Measurements from ENCODE around the gene DPCD.
"Not testable (repeated sequence)": the region's sequence is repeated elsewhere in the genome, so short reads cannot be mapped to it uniquely, and the experiment has no call there.

DPCD gene

DNA sequence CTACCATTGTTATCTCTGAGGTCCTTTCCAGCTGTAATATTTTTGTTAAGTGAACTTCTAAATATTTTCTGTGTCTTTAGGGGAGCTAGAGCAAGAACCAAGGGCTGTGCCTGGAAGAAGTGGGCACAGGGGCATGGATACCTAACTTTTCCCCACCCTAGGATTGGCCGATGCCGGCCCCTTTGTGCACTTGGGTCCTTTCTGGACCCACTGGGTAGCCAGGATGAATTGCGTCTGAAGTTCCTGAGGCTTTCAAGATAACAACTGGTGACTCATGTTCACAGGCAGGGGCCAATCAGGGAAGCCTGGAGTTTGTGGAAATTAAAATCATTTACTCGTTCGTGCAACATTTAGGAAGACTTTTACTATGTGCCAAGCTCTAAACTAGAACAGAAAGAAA lies 758 bp downstream of the DPCD start:
- peak; percentile 52 for DNase-seq

DNA sequence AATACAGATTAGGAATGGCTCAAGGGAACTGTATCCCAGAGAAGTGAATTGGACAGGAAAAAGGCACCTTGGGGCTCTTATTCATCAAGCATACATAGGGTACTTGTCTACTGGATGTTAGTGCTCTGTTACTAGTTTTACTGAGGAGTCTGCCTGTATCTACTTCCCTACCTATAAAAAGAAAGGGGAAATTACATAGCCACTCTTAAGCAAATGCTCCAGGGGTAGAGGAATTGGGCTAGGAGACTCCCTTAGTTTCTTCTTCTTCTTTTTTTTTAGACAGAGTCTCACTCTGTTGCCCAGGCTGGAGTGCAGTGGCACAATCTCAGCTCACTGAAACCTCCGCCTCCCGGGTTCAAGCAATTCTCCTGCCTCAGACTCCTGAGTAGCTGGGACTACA lies 5.2 kb downstream of the DPCD start:
- not testable (repeated sequence) for DNase-seq

DNA sequence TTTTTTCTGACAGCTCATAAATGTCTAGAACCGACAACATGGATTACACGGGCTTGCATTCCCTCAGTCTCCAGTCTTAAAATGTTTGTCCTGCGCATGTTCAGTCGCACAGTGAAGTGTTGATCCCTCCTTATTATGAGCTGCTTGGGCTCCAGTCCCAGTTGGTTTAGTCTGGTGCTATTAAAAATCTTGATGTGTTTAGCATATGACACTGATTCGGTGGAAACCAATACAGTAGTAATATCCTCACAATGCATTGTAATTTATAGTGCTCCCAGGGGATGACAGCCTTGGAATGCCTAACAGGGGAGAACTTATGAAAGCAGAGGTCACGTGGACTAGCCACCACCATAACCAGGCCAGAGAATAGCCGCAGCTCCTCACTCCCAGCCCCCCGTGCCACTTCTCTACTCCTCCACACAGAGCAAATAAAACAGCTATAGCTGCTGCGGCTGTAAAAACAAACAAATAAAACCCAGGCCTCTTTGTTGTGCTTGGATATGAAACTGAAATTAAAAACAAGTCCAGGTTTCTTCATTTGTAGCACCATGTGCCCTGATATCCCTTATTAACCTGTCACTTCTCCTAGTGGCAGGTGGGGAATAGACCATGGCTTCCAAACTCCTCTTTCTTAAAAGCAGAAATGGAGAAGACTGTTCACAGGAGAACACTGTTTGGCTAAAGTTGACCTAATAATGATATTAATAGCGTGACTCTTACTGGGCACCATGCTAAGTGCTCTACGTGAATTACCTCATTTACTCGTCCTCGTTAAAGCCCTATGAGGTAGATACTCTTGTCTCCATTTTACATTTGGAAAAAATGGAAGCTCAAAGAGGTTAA lies 7.7 kb downstream of the DPCD start:
- no peak for DNase-seq

DNA sequence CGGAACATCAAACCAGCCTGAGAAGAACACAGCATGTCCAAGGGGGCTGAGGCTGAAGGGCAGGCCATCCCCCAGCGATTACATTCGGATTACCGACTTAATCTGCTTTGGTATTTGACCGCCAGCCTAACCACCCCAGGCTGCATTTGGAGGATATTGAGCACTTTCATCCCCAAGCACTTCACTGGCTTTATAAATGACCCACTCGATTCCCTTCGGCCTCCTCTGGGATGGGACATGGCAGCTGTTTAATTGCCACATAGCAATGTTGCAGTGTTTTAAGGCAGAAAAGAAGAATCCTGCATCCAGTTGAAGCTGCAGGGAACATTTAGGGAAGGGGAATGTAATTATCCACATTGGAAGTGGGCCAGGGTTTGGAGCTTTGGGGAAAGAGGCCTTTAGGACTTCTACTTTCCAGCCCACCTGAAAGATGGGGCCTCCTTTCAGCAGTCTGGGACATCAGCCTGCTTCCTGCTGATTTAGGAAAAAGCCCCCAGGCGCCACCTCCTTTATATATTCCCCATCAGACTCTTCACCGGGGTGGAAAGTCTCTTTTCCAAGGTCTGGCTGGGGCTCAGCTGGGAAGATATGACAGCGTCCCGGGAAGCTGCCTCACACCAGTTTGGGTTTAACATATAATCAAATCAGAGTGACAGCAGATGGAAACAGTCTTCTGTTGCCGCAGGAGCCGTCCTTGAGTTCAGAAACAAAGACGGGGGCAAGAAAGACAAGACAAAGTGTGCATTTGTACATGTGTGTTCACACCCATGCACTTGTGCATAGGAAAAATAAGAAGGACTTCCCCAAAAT lies 9.2 kb downstream of the DPCD start:
- no peak for DNase-seq

DNA sequence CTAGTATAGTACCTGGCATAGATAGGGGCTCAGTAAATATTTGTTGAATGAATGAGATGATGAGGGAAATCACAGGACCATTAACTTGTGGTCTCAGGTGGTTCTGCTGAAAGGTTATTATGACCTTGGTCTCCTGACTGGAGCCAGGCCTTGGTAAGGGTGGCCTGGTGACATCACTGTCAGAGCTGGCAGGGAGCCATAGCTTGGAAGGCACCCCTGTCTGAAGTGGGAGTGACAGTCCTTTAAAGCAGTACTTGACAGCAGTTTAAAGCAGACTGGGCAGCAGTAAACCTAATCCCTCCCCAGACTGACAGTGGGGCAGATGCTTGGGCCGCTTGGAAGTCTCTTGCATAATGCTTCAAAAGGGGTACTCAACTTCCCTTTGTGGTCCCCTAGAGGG lies 13.4 kb downstream of the DPCD start:
- DNase-seq = no peak

DNA sequence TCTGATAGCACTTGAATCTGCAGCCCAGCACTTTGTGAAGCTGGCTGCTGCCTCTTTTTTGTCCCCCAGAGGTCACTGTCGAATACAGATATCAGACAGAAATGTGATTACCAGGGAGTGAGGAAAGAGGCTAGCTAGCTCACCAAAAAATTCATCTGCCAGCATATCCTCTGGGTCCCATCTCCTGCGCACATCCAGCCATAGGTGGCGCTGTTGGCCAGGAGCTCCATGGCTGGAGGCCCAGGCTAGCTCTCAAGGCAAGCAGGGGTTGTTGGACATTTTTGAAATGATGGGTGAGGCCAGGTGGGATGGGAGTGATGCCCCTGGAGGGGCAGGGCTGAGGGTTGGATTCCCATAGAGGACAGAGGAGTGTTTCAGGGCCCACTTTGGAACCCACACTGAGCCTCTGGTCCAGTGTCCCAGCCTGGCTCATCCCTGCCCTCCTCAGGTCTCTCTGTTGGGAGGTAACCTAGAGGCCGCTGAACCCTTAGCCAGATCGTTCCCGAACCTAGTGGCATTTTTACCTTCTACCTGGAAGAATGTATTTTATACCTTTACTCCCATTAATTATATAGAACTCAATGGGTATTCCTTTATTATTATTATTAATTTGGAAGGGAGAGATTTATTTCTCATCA lies 14.8 kb downstream of the DPCD start:
- DNase-seq = peak; percentile 79

DNA sequence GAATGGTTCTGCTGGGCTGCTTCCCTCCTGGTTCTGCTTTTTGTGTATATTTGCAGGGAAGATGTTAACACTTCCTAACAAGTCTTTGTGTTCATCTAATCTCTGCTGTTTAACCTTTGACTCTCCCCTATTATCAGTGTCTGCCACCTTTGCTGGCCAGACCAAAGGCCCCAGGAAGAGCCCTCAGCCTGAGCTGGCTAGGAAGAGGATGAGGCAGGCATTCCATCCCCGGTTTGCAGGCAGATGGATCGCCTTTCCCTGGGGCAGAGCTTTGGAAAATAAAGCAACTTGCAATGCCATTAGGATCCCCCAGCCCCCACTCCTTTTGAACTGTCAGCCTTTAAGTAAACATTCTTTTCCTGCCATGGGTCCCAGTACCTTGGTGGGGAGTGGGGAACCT lies 19.0 kb downstream of the DPCD start:
- DNase-seq = no peak

DNA sequence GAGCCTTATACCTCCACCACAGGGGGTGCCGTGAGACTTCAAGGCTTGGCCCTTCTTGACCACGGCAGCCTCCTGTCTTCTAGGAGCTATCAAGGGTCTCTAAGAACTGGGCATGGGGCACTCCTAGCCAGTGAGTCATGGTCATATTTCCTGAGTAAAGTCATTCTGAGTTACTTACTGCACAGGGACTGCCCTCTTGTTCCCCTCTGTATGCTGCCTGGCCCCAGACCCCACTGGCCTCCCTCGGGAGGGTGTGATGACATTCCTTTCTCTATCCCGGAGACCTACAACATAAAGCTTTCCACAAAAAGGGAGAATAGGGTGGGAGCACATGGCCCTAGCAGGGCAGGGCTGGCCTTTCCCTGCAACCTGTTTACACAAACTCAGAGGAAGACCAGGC lies 21.4 kb downstream of the DPCD start:
- DNase-seq = peak; percentile 67

DNA sequence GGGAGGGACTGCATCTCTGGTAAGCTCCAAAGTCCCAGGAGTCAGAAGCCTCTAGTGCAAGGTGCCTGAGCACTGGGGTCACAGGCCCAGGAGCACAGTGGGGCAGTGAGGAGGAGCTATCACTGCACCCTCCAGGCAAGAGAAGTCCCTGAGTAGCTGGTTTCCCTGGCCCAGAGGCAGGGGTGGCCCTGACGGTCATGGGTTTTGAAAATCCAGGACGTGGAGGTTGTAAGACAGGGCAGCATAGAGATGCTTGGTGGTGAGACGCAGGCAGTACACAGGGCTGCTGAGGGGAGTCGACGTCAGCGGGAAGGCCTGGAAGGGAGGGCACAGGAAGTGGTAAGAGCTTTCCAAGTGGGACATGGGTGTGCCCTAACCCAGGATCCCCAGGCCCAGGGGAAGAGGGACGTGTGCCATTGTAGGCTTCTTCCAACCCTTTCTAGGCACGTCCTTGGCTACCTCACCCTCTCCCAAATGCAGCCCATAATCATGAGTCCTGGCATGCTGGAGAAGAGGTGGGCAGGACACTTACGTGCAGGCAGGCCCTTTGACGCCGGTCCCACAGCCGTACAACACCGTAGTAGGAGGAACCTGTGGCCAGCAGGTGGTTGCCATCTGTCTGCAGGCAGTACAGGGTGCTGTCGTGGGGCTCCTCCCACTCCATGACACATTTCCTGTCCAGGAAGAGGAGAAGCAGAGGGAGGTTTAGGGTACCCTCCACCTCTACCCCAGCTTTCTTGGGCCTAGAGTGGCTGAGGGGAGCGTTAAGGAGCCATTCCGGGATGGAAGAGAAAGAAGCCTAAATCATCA lies 23.2 kb downstream of the DPCD start:
- DNase-seq = peak; percentile 57

DNA sequence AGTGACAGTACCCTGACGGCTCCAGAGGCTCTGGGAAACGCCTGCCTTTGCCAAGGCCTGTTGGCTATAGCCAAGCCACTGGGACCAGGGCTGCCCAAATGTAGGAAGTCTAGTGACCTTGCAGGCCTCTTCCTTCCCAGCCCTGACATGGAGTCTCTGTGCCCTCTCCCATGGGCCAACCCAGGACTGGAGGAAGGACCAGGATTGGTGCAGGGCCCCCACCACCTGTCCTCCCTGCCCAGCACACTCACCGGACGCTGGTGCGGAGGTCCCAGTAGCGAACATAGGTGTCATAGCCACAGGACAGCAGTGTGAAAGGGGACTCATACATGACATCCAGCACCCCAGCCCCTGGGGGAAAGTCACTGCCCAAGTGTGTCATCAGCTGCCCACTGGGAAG lies 24.0 kb downstream of the DPCD start:
- DNase-seq = no peak

DNA sequence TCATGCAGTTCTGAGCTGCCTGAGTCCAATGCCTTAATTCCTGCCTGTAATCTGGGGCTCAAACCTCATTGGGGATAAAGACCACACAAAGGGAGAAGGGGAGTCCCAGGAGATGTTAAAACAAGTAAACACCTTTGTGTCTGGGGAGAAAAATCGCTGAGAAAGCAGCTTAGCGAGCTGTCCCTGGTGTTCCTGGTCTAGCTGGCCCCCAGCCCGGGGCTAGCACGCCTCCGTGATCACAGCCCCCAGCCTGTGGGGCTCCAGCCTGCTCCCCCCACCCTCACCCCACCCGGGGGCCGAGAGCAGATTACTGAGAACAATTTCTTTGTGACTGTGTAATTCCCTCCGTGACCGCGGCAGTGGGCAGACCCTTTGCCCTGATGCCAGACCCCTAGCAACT lies 24.8 kb downstream of the DPCD start:
- DNase-seq = no peak

DNA sequence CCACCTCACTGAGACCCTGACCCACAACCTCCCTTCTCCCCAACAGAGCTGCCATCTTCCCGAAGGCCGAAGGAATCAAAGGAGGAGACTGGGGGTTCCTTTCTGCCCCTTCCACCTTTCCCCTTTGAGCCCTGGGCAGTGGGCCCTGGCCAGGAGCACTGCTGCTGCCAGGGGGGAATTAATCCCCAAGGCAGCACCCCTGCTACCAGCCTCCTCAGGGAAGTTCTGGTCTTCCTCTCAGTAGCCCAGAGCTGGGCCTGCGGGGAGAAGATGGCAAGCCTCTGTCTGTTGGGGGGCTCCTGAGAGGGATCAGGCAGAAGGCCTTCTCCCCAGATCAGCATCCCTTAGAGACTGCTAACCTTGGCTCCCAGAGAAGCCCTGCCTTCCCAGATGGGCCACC lies 25.5 kb downstream of the DPCD start:
- DNase-seq = no peak

DNA sequence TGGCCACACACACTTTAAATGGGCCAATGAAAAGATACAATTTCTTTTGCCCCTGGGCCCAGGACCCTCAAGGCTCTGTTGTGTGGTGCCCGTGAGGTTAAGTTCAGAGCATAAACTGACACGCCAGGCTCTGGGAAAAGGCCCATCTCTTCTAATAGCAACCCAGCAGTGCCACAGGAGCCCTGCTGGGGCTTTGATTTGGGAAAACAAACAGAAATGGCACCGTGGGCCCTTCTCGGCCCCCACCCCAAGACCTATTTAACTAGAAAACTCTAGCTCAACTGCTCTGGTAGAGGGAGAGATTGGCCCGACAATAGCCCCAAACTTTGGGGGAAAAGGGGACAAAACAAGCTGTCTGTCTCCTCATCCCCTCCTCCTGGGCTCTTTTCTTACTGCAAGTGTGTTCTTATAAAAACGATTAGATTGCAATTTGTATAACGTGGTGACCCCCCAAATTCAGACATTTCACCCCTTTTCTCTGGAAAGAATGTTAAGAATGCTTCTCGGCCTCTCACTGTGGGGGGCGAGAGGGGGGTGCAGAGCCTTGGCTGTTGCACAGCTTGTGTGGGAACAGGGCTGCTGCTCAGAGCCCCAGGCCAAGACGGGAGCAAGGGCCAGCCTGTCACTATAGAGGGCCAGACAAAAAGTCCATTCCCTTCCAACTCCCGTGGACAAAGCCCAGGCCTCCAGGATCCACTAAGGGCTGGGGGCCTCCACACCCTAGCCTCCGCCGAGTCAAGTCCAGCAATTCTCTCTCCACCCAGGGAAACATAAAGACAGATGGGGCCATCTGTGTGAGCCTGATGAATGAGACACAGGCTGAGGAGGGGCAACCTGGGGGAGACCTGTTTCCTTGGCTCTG lies 26.8 kb downstream of the DPCD start:
- DNase-seq = no peak

DNA sequence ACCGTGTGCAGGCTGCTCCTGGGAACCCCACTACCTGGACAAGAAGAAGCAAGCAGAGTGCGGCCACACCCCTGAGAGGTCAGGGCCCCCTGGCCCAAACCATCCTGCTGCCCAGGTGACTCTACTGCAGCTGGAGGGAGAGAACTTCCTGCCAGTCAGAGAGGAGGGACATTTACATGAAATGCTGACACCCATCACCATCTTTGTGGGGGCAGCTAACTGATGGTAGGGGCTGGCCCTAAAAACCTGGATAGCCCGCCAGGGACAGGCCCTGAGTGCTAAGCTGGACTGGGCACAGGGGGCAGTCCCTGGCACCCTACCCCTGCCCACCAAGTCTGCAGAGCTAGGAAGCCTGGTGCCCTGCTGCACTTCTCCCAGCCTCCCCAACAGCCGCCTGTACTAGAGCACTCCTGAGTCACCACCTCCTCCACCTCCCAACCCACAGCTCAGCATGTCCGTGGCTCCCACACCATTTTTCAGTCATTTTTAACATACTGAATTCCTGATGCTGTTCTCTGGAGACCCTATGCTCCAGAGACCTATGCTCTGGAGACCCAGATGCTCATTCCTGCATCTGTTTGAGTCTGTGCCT lies 27.5 kb downstream of the DPCD start:
- no peak for DNase-seq

DNA sequence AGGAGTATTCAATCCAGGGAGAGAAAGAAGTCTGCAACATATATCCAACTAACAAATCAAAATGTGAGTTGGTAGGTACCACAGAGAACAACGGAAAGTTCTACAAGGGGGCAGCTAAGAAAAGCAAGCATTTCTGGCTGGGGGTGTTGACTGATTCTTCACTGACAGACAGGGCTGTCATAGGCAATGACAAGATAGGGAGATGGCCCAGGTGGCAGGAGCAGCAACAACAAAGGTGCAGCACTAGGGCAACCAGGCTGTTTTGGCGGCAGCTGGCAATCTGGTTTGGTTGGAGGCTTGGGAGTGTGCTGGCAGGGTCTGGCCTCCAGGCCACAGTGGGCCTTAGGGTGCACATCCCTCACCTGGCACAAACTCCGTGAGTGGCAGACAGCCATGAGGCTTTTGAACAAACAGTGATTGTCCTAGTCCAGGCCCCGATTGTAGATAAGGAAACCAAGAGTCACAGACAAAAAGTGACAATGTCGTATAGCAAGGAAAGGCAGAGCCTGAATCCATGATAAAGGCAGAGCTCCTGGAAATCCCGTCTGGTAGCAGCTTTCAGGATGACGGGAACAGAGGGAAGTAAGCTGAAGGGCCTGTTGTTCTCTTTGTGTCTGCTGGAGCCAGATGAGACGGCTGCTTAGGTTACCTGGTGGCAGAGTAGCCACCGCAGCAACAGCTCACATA lies 28.4 kb downstream of the DPCD start:
- DNase-seq = no peak

DNA sequence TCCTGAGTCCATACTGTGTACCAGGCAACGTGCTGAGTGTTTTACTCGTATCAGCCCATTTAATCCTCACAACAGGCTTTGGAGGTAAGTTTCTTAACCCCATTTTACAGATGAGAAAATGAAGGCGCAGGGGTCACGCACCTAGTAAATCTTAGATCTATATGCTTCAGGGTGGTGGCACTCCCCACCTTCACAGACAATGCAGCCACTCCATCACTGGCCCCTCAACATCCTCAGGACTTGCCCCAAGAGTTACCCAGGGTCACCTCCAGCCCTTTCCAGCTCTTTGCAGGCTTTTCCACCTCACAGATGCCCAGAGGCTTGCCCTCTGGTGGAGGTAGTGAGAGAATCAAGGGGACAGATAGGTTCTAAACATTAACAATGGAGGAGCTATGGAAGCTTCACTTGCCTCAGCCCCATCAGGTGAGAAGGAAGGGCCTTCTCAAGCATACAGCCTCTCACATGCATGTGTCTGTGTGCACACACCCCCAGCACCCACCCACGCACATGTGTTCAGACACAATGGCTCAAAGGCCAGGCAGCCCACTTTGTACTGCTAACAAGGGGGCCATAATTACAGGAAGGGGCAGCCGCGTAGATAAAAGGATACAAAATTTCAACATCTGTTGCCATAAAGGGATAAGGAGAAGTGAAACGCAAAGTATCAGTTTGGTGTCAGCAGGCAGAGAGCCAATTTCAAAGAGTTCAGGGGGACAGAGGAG lies 29.1 kb downstream of the DPCD start:
- DNase-seq = no peak

DNA sequence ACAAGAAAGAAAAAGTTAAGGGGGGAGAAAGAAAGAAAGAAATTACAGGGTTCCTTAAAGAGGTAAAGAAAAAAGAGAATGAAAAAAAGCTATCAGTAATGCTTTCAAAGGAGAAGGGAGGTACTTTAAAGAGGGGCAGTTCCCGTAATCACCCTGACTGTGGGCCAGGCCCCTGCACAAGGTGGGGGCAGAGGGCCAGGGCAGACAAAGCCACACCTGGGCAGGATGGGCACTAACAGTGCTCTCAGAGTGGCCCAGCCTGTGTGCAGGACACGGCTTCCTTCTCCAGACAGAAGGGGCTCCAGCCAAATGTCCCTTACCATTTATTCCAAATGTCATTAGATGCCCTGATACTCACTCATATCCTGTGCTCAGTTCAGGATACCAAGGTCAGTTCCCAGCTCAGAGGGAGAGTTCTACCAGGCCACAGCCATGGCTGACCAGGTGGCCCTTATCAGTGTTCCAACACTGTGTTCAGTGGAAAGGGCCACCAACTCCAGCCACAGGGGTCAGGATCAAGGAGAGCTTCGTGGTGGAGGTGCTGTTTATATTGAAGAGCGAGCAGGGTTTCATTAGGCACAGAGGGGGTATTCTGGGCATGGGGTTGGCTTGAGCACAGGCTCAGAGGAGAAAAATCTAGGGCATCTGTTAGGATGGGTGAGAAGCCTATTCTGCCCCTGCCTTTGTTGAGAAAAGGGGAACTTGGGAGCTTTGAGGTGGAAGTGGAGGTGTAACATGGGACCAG lies 29.9 kb downstream of the DPCD start:
- no peak for DNase-seq

DNA sequence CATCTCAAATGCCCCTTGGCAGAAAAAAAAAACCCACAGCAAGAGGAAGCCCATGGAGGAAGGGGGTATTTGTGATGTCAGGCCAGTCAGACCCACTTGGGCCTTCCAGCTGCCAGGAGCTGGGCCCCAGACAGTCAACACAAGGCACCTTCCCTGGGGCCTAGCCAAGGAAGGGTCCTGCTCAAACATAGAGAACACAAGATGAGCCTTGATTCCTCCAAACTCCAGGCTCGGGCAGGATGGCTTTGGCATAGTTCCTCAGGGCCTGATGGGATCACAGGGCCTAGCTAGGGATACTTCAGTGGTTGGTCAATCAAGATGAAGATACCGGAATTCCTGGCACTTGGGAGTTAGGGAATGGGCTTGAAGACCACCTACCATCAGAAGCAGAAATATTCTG lies 30.8 kb downstream of the DPCD start:
- DNase-seq = no peak

DNA sequence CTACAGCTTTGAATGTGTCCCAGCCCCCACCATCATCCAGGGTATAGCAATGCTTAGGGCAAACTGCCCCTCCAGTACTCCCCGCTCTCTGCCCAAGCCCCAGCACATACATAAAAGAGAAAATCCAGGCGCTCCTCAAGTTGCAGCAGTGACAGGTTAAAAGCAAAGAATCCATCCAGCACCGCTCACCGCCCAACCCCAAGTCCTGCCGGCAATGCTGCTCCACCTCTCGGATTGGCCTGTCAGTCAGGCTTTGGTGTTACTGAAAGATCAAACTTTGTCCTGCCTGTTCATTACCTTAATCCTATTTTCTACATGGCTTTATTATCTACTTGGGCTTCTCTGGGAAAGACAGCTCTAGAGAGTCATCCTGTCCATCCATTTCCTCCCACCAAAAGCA lies 31.9 kb downstream of the DPCD start:
- DNase-seq = no peak

DNA sequence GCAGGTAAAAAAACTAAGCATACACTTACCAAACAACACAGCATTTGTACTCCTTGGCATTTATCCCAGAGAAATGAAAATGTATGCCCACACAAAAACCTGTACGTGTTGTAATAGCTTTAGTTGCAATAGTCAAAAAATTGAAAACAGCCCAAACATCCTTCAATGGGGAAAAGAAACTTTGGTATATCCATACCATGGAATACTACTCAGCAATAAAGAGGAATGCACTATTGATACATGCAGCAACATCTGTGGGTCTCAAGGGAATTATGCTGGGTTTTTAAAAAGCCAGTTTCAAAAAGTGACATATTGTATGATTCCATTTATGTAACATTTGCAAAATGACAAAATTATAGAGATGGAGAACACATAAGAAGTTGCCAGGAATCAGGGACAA lies 35.4 kb downstream of the DPCD start:
- DNase-seq = no peak

Data from EL (cell line).